GM21360 (cell line): Measurements from ENCODE around the gene CHST13.
A peak's percentile ranks its signal among the peaks of the same experiment; 100 is the strongest.

ENCODE experiments used
- ATAC-seq: cut with Tn5 transposase; IDR thresholded peaks from one replicate; pipeline ENCODE4 v1.9.1; 2021; ENCODE audit warnings: mild to moderate bottlenecking, moderate library complexity; ENCODE audit not compliant: unreplicated experiment

CHST13 gene, protein sequence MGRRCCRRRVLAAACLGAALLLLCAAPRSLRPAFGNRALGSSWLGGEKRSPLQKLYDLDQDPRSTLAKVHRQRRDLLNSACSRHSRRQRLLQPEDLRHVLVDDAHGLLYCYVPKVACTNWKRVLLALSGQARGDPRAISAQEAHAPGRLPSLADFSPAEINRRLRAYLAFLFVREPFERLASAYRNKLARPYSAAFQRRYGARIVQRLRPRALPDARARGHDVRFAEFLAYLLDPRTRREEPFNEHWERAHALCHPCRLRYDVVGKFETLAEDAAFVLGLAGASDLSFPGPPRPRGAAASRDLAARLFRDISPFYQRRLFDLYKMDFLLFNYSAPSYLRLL

DNA sequence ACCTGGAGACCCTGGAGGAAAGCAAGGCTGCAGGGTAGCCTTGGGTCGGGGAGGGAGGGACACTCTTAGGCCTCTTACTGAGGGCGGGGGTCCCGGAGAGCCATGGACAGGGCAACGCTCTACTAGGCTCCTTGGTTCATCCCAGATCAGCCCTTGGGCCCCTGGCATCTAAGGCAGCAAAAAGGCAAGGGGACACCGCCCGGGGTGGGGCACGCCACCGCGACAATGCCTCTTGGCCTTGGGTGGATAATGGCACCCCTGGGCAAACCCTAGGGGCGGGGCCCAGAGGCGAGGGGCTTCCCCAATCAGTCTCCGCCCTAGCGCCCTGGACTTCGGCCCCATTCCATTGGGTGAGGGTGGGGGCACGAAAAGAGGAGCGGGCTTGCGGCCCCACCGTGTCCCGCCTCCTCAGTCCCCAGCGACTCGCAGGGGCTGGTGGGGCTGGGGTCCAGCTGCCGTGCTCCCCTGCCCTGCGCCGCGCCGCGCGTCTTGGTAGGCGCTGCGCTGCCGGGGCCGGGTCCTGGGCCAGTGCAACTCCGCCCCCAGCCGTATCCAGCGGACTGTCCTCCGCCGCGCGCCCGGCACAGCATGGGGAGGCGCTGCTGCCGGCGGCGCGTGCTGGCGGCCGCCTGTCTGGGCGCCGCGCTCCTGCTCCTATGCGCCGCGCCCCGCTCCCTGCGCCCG is at the start of gene CHST13:
Gene CHST13 (plus strand): TSS at position 411 of the 684 bp plus-strand sequence. CDS start 178 bp downstream, at position 589.
- ATAC-seq: no peak

DNA sequence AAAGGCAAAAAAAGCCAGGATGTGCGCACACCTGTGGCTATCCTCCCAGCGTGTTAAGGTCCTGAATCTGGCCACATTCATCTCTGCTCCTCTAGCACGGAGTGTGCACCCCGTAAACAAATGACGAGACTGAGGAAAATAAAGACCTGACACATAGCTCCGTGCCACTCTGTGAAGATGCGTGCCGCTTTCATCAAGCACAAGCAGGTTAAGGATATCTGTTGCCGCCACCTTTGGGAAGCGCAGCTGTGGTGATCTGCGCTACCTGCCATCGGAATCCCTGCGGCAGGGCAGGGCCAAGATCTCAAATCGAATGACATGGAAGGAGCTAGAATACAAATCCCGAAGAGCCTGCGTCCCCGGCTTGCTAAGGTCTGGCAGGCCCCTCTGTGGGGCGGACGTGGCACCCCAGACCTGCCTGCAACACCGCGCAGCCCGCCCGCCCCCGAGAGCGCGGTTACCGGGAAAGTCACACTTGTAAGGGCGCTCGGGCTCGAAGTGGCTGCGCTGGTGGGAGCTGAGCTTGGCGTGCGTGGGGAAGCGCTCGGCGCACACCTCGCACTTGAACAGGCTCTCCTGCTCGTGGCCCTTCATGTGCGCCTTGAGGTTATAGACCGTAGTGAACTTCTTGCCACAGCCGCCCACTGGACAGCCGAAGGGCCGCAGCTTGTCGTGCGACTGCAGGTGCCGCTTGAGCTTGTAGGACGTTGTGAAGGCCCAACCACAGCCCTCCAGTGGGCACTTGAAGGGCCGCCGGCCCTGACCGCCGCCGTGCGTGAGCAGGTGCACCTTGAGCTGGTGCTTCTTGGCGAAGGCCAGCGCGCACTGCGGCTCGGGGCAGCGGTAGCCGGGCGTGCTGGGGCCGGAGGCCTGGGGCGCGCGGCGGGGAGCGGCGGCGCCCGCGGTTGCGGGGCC is 49.2 kb upstream of the CHST13 start:
- ATAC-seq: peak; percentile 16

DNA sequence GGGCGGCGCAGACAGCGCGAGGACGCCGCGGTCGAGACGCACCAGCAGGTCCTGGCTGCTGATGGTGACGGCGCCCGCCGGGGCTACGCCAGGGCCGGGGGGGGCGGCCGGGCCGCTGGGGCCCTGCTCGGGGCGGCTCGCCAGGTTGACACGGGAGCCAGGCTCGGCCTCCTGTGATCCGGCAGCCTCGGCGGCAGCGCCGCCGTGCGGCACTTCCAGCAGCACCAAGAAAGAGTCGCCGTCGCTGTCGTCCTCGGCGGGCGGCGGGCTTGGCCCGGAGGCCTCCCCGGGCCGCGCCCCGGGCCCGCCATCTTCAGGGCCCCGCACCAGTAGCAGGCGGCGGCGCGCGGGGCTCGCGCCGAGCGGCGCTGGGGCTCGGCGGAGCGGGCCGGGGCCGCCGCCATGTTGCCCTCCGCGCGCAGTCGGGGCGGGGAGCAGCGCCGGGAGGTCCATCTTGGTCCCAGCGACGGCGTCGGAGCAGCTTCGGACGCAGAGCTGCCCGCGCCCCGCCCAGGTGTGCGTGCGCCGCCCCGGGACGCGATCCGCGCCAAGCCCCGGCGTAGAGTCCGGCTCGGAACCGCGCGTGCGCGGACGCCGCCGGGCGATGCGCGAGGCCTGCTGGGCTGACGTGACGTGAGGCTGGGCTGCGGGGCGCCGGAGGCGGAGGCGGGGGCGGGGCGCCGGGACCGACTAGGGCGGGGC is 48.4 kb upstream of the CHST13 start, which contains the start of gene ZXDC:
Gene ZXDC (minus strand): TSS at position 479 of the 702 bp plus-strand sequence. CDS start 26 bp downstream, at position 453.
- peak; percentile 74 for ATAC-seq

DNA sequence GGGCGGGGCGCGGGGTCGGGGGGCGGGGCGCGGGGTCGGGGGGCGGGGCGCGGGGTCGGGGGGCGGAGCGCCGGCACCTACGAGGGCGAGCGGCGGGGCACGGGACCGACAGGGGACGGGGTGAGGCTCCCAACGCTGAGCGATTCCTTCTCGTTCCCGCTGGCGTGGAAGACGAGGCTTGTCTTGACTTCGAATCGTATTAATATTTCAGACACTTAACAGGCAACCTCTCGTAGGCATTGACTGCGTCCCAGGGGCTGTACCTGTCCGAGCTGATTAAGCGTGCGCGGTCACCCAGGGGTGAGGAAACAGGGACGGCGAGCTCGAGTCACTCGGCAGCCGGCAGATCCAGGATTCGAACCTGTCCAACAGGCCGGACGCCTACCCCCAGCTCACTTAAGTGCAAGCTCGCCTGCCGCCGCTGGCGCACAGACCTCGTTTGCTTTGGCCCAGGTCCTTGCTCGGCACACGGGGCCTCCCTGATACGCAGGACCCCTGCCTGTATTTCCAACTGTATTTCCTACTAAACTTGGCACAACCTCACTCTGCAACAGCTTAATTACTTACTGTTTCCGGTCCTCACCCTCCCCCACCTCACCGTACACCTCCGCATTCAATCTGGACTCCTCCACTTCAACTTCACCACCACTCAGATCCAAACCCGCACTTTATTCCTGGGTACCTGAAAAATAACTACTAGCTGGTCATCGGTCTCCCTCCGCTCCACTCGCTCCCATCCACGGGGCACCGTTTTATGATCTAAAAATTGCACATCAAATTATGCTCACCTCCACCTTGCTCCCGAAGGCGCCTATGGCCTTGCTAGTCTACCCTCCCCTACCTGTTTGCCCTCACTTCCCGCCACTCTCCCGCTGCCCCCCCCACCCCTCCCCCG is 47.5 kb upstream of the CHST13 start:
- ATAC-seq: peak; percentile 23

DNA sequence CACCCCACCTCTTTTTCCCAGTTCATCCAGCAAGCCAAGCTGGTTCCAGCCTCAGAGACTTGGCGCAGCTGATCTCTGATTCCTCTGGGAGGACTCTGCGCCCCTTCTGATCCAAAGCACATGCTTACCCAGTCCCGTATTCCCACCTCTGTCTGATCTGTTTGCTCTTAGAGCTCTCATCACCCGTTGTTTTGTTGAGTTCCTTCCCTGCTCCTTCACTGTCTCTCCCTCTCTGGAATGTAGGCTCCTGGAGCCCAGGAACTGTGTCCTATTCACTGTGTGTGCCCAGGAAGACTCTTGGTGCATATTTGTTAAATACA is 46.9 kb upstream of the CHST13 start:
- ATAC-seq: no peak

DNA sequence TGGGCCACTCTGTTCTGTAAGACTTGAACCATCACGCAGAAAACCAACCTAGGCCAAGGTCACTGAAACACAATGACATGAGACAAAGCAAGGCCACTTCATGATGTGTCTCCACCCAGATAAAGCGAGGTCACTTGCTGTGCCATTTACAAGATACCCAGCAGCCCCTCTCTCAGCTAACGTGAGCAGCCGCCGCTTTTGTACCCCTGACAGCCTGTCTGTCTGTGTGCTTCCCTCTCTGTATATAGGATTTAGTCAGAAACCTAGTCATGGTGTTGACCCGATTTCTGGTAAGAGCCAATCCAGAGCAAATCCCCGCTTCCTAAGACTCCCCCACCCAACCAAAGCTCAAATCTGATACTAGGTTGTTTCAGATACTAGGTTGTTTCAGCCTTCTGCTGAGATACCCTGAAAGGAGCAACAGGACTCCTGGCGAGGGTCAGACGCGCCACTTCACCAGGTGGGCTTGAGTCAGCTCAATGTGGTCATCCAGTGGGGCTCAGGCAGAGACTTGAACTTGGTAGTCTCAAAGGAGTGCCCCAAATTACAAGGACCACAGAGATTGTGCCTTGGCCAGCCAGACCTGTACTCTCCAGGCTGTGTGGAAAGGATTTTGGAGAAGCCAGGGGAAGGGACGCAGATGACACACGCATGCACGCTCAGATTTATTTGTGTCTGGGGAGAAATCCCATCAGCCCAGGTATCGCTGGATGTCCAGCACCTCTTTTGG is 45.2 kb upstream of the CHST13 start:
- no peak for ATAC-seq

DNA sequence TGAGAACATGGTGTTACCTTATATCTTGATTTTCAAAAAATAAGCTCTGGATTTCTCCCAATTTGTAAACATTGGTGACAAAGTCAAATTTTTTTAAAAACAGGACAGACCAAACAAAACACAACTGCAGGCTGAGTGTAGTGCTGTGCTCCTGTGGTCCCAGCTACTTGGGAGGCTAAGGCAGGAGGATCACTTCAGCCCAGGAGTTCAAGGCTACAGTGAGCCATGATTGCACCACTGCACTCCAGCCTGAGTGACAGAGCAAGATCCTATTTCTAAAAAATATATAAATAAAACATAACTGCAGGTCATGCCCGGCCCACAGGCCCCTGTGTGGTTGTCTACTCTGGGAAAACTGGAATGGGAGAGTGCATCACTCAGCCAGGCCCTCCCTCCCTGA is 44.3 kb upstream of the CHST13 start:
- no peak for ATAC-seq

DNA sequence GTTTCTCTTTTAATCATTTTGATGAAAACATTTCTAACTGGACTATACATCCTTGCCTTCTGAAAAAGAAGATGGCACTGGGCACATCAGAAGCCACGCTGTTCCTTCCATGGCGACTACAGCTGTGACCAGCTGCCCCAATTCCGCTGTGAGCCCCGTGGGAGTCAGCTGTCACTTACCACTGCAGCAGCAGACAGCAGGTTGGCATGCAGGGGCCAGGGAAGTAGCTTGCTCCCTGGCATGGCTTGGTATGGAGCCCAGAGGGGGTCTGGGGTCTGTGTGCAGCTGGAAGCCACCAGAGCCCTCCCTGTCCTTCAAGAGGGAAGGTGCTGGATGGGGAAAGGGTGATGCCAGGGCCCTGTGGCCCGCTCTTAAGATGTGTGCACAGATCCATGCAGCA is 43.7 kb upstream of the CHST13 start:
- ATAC-seq: no peak

DNA sequence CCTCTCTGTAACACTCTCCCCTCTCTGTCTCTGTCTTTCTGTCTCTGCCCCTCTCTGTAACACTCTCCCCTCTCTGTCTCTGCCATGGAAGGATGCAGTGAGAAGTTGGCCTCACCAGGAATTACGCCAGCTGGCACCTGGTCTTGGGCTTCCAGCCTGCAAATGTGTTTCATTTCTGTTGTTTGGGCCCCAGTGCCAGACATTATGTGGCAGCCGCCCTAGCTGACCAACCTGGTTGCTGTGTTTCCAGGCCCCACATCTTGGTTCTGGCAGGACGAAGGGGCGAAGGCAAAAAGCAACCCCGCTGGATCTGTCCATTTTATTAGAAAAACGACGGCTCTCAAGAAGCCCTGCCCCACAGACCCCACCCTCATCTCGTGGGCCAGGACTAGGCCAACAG is 43.1 kb upstream of the CHST13 start:
- no peak for ATAC-seq

DNA sequence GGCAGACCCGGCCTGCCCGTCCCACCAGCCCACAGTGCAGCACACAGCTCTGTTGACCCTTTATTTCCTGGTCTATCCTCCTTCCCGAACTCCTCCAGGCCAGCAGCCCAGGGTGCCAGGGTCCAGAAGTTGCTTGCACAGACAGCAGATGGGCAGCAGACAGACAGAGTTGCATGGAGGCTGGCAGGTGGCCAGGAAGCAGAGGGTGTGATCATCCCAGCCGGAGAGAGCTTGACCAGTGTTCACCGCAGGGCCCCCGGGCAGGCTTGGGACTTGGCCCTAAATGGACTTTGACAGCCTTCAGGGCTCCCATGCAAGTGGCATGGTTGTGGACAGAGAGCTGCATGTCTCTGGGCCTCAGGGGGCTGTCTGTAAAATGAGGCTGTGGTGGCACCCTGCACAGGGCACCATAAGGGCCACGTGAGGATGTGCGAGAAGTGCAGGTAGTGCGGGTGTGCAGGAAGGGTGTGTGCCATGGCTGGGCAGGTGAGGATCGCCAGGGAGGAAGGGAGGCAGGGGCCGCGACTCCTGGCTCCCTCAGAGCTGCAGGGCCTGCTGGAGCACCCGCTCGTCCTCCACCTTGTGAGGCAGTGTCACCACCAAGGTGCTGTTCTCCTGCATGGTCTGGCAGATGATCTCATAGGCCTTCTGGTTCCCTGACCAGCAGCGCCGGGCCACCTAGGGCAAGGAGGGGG is 42.0 kb upstream of the CHST13 start:
- no peak for ATAC-seq

DNA sequence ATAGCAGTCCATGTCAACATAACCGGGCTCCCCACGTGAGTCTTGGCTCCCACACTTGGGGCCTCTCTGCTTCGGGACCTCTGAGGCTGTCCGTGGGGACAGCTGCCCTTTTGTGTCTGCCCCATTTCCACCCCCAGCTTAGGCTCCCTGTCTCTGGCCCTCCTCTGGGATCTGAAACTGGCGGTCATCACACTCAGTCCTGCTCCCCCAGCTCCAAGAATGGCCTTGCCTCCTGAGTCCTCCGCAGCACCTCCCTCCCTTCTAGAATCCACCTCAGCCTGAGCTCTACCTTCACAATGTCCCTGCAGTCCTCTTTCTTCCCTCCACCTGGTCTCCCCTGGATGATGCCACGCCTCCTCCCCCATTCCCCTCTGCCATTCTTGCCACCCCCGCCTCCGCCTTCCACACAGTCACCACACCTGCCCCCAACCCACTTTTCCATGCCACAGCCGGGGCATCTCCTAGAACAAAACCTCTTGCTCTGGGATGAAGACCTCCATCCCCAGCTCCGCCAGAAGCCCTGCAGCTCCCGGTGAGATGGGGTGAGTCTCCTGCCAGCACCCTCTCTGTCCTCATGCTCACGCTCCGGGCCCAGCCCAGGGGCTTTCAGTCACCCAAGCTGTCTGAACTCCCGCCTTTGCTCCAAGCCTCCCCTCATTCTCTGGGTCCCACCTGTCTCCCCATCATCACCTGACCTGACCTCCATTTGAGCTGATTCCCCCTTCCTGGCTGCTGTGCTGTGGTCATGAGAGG is 41.3 kb upstream of the CHST13 start:
- ATAC-seq: no peak

DNA sequence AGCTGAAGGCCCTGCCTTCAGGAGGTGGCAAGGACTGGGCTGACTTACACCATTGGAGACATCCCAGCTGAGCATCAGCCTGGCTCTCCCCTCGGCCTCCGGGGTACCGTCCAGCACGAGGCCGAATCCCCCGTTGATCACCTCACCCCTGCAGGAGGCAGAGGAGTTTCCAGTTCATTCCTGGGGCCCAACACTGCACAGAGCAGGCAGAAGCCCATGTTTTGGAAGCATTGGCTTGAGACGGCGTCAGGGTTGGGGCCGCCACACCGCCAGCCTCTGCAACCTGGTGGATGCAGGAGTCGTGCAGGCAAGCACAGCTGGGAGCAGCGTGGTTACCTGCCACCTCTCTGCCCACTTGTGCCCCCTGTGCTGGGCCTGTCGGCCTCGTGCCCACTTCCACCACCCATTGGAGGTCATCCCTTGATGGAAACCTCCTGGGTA is 40.6 kb upstream of the CHST13 start:
- no peak for ATAC-seq

DNA sequence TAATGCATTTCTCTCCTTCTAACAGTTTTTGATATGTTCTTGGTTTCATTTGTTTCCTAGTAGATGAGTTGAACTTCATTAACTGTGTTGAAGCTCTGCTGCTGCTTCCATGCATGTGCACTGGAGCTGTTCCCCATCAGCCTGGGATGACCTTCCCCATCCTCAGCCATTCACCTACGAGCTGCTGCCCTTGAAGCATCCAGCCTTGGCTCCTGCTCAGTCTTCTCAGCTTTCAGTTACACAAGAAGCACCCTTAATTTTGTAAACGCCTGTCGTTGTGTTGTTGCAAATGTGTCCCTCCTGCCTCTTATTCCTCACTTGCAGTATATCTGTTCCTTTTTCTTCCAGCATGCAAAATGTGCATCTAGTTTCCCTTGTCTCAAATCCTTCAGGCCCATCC is 39.8 kb upstream of the CHST13 start:
- ATAC-seq: no peak

DNA sequence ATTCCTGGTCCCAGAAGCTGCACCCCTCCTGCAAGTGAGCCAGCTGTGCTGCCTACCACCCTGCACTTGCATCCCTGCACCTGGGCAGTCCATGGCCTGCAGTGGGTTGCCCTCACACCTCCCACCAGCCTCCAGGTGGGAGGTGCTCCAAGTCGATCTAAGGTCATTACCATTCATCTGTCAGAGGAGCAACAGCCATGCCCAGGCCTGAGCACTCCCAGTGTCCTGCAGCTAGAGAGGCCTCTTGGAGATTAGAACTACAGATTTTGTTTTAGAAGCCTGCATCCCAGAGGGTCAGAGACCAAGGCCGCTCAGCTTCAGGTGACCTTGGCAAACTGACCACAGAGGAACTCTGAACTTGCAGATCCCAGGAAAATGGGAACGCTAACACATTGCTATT is 39.3 kb upstream of the CHST13 start:
- no peak for ATAC-seq

DNA sequence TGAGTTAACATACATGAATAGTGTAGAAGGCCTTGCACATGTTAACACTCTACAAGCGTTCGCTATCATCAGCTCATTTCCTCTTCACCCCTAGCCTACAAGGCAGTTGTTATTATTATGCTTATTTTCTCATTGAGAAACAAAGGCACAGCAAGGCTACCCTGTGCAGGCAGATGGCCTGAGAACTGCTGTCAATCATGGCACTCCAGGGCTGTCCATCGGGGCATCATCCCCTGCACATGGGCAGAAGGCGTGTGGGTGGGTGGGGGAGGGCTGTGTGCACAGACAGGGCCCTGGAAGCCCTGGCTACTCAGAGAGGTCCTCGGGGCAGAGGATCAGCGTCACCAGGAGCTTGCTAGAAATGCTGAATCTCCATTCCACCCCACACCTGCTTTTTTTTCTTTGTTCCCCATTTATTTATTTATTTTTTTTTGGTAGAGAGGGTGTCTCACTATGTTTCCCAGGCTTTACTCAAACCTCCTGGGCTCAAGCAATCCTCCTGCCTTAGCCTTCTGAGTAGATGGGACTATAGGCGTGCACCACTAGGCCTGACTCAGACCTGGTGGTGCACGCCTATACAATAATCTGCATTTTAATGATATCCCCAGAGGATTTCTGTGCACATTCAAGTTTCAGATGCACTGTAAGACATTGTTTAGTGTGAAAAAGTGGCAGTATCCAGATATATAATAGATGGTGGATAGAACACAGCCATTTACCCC is 38.6 kb upstream of the CHST13 start:
- no peak for ATAC-seq

DNA sequence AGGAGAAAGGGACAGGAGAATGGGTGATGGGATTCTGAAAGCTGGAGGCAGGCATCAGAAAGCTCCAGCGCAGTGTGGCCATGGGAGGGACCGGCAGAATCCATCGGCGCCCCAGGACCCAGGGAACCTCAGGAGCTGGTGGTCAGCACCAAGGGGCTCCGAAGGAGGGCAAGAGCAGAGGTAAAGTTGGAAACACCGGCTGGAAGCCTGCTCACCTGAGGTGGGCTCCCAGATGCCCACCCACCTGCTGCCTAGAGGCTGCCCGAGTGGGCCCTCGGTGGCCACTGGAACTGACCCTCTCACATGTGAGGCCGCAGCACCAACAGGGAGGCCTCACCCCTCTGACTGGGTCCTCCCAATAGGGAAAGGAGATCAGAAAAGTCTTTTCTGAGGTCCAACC is 38.0 kb upstream of the CHST13 start:
- ATAC-seq: no peak

DNA sequence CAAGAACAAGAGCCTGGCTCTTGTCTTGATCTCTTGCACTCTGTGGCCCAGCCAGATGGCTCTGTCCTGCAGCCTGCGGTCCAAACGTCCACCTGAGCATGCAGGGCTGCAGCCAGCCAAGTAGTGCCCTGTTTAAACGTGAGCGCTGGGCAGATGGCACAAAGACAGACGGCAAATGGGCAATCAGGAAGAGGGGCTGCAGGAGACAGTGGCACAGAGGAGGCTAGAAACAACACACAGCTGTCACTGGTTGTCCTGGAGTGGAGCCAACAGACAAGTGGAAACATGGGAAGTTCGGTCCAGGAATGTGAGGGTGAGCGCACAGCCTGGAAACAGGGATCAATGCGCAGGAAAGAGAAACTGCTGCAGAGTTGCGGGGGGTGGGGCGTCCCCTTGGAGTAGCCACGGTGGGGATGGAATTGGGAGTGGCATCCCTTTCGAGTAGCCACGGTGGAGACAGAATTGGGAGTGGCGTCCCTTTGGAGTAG is 37.6 kb upstream of the CHST13 start:
- no peak for ATAC-seq
